HepG2 (cell line): ENCODE measurements around the gene GCNT3. TPM values are rescaled to one million over a fixed set of nuclear protein-coding genes. Genes with fewer than 3 reads are reported as not detected.

Experiments used
- ATAC-seq: fragments of 200-7000 bp; cut with Tn5 transposase; 3 replicates; pipeline ENCODE4 v1.9.1; 2020; ENCODE audit warnings: mild to moderate bottlenecking, moderate library complexity
- BruUV-seq: library from RNA; stranded (reverse); fragments of 400-500 nt; replicated peaks from 2 replicates; lab custom pipeline; 2021; lab: Mats Ljungman, UMichigan
- CTCF ChIA-PET: fragments of 300-600 bp; formaldehyde crosslinking; extraction: SDS; loops from one replicate; lab custom pipeline; 2021; ENCODE audit warnings: low total read pairs, inconsistent platforms, low intra/inter-chr PET ratio; lab: Yijun Ruan, JAX
- POLR2A ChIA-PET: fragments of 350-600 bp; sonication (Branson Sonifier 250); formaldehyde crosslinking; loops from one replicate; lab custom pipeline; 2020; ENCODE audit warnings: antibody characterized with exemption, inconsistent platforms; lab: Yijun Ruan, JAX
- DNase-seq: peaks from one replicate; pipeline ENCODE4 v3.0.0-alpha.2; 2015; ENCODE audit warnings: low spot score
- FAIRE-seq: peaks from 3 replicates; lab custom pipeline; 2011; peaks lifted over from hg19 to GRCh38; lab: Jason Lieb, UNC
- H2AFZ ChIP-seq: one replicate; pipeline ENCODE4 v1.6.1; 2011; ENCODE audit warnings: low read length, inconsistent platforms
- H3K27ac ChIP-seq: fragments of 300-600 bp; 3 replicates; pipeline ENCODE4 v1.8.0; 2011; ENCODE audit warnings: mixed run types, mild to moderate bottlenecking, mixed read lengths, low read length, inconsistent platforms; ENCODE audit not compliant: insufficient read depth; ENCODE audit errors: extremely low read length
- H3K27me3 ChIP-seq, 2 experiments: fragments of 200-600 bp in 1 of 2; 2 replicates in 1 of 2; 3 replicates in 1 of 2; pipeline versions ENCODE4 v1.6.0 to v1.8.0; 2011; ENCODE audit warnings: low read length in 2 of 2, mild to moderate bottlenecking in 2 of 2, moderate library complexity in 2 of 2, inconsistent platforms in 1 of 2; ENCODE audit not compliant: insufficient read depth in 2 of 2, control insufficient read depth in 1 of 2
- H3K36me3 ChIP-seq, 2 experiments: fragments of 200-600 bp in 1 of 2; replicated peaks in 1 of 2; 2 replicates in 1 of 2; 3 replicates in 1 of 2; pipeline versions ENCODE4 v1.5.1 to v1.8.0; 2011; ENCODE audit warnings: low read length in 2 of 2, inconsistent platforms in 1 of 2; ENCODE audit not compliant: insufficient read depth in 2 of 2, control insufficient read depth in 1 of 2
- H3K4me1 ChIP-seq: 2 replicates; pipeline ENCODE4 v1.5.1; 2012; ENCODE audit warnings: low read length, inconsistent platforms; ENCODE audit not compliant: insufficient read depth
- H3K4me2 ChIP-seq: 2 replicates; pipeline ENCODE4 v1.6.0; 2011; ENCODE audit warnings: low read depth, low read length, inconsistent platforms
- H3K4me3 ChIP-seq, 3 experiments: fragments of 200-600 bp in 1 of 3; sonication (generic), shearing (Covaris generic) in 1 of 3; replicated peaks in 1 of 3; 2 replicates each; pipeline ENCODE4 v1.5.1; 2011 to 2016; ENCODE audit warnings: low read length in 3 of 3, inconsistent platforms in 2 of 3, low read depth in 2 of 3, mild to moderate bottlenecking in 2 of 3, control low read depth in 1 of 3, mixed read lengths in 1 of 3; ENCODE audit not compliant: insufficient read depth in 1 of 3
- H3K79me2 ChIP-seq: one replicate; pipeline ENCODE4 v1.6.1; 2011; ENCODE audit warnings: low read length, inconsistent platforms; ENCODE audit not compliant: insufficient read depth
- H3K9ac ChIP-seq: 2 replicates; pipeline ENCODE4 v1.6.0; 2011; ENCODE audit warnings: mild to moderate bottlenecking, low read depth, low read length, inconsistent platforms; ENCODE audit not compliant: insufficient read depth
- H3K9me3 ChIP-seq: 2 replicates; pipeline ENCODE4 v1.5.1; 2012; ENCODE audit warnings: mild to moderate bottlenecking, low read length
- H4K20me1 ChIP-seq: 2 replicates; pipeline ENCODE4 v1.6.0; 2011; ENCODE audit warnings: inconsistent platforms, mild to moderate bottlenecking, low read length, moderate library complexity; ENCODE audit not compliant: insufficient read depth
- HNRNPUL1 ChIP-seq: fragments of 200-400 bp; formaldehyde crosslinking; IDR thresholded peaks from 2 replicates; pipeline ENCODE4 v1.6.1; 2017; ENCODE audit warnings: low read depth, mild to moderate bottlenecking, low read length, moderate library complexity
- JUNB ChIP-seq: sonication (generic); formaldehyde crosslinking; IDR thresholded peaks from 2 replicates; pipeline ENCODE4 v1.8.0; 2022; ENCODE audit warnings: missing genetic modification reagents, mild to moderate bottlenecking, borderline replicate concordance
- NFAT5 ChIP-seq: sonication (generic); formaldehyde crosslinking; IDR thresholded peaks from 2 replicates; pipeline ENCODE4 v1.4.0; 2020; ENCODE audit warnings: missing genetic modification reagents
- PBX2 ChIP-seq: IDR thresholded peaks from 2 replicates; pipeline ENCODE4 v1.6.1; 2016; ENCODE audit warnings: control low read depth
- PRMT3 ChIP-seq: sonication (generic); formaldehyde crosslinking; IDR thresholded peaks from 2 replicates; pipeline ENCODE4 v1.8.1; 2022; ENCODE audit warnings: low read depth, mild to moderate bottlenecking, moderate library complexity, missing genetic modification reagents, borderline replicate concordance
- ZFP1 ChIP-seq: IDR thresholded peaks from 2 replicates; pipeline ENCODE4 v1.6.1; 2016
- ZNF589 ChIP-seq: sonication (generic); formaldehyde crosslinking; conservative IDR thresholded peaks from 2 replicates; pipeline ENCODE4 v1.8.0; 2022; ENCODE audit warnings: mild to moderate bottlenecking, moderate library complexity, missing genetic modification reagents
- ZNF598 ChIP-seq: sonication (generic); formaldehyde crosslinking; IDR thresholded peaks from 2 replicates; pipeline ENCODE4 v1.5.1; 2020; ENCODE audit warnings: mild to moderate bottlenecking, missing genetic modification reagents, borderline replicate concordance
- WGBS: methylation state at CpG from one replicate; pipeline ENCODE4 v1.1.6; 2017; ENCODE audit warnings: low lambda C conversion rate; 5-methylcytosine and 5-hydroxymethylcytosine counted together
- in situ Hi-C: cut with HindIII; loops from 2 replicates; pipeline ENCODE4 v1.10.0; 2017; ENCODE audit warnings: low pct_unique_long_range_greater_than_20kb; ENCODE audit not compliant: extremely low pct_ligation_motif_present
- intact Hi-C: fragments of 100-400 bp; cut with micrococcal nuclease; formaldehyde crosslinking; loops from one replicate; pipeline ENCODE4 v1.10.0; 2022; ENCODE audit not compliant: unreplicated experiment
- polyA plus RNA-seq, 8 experiments: library from polyadenylated mRNA; depleted of rRNA in 3 of 8; stranded (reverse) in 7 of 8; unstranded in 1 of 8; fragments of >200 nt; fragmentation: Illumina TruSeq in 4 of 8; extraction: Trizol in 4 of 8; gene quantifications; 2 replicates each; pipeline versions ENCODE4 v1.2.1 to v1.2.3, GENCODE V29; 2011 to 2016; ENCODE audit warnings: low read depth in 4 of 8, missing spikeins in 1 of 8, mixed read lengths in 1 of 8; ENCODE audit not compliant: insufficient read depth in 1 of 8
- total RNA-seq, 5 experiments: library from RNA; depleted of rRNA; stranded (reverse); fragments of >200 nt; fragmentation: Illumina TruSeq; extraction: Trizol; gene quantifications; 2 replicates each; pipeline ENCODE4 v1.2.3, GENCODE V29; 2016; ENCODE audit warnings: low read depth in 1 of 5

Gene GCNT3
- total and polyA plus RNA-seq, 2 of the 13 experiments (the other 11 are each of a cell fraction or from before 2014, with no cell fraction given) = 6.8 to 9.8 TPM

GRCh38 chr15:59642351-59642750 lies 30.8 kb downstream of the GCNT3 start:
- DNase-seq = no peak
- BruUV-seq = no TSS peak
- Histone ChIP-seq H4K20me1 (no peaks in the 10 kb centered on the region; the same call in 1 of the 2 replicates), H3K4me2 (no peak overlapping the region), H3K4me3 (no peak overlapping the region), H3K4me1 (no peaks in the 10 kb centered on the region), H3K9ac (no peak overlapping the region), H3K27me3 (no peaks in the 10 kb centered on the region), H3K79me2 (no peaks in the 10 kb centered on the region), H3K9me3 (no peaks in the 10 kb centered on the region), H3K36me3 (peaks cover 3 to 38% of the 10 kb centered on the region in 2 experiments), H2AFZ (no peak overlapping the region), H3K27ac (no peak overlapping the region)
- no peak for TF ChIP-seq JUNB (CRISPR knock-in tag)
- TF ChIP-seq ZNF589 (CRISPR knock-in tag) = no peak
- TF ChIP-seq ZFP1 (CRISPR knock-in tag) = no peak
- TF ChIP-seq PRMT3 (CRISPR knock-in tag) = no peak
- no peak for TF ChIP-seq HNRNPUL1
- ChIA-PET POLR2A (no interaction called here), CTCF (no interaction called here)
- ATAC-seq = no peak
- FAIRE-seq = no peak
- 98% methylated on average over 2 of the region's 2 CpGs for WGBS
- in situ Hi-C loops = no loop called here
- intact Hi-C loops = no loop called here

- no TSS peak for BruUV-seq
- no peaks in the 10 kb centered on the region for H3K79me2 ChIP-seq
- POLR2A ChIA-PET = no interaction called here
- H3K27ac ChIP-seq = no peak overlapping the region
- no peaks in the 10 kb centered on the region; the same call in 1 of the 2 replicates for H4K20me1 ChIP-seq
- H3K36me3 ChIP-seq = peaks cover 3 to 43% of the 10 kb centered on the region in 2 experiments; a peak in 3 of 5 replicates
- H3K9me3 ChIP-seq = no peaks in the 10 kb centered on the region
- CTCF ChIA-PET = no interaction called here
- FAIRE-seq = no peak
- no peaks in the 10 kb centered on the region for H3K4me1 ChIP-seq
- no peak overlapping the region for H3K4me2 ChIP-seq
- no peak overlapping the region for H3K9ac ChIP-seq
- TF ChIP-seq PBX2 (no peak), ZNF598 (no peak), NFAT5 (CRISPR knock-in tag) (no peak)
- no peak overlapping the region for H2AFZ ChIP-seq
- no peak for DNase-seq
- H3K27me3 ChIP-seq = no peaks in the 10 kb centered on the region
- in situ Hi-C loops (no loop called here), intact Hi-C loops (no loop called here)
- 95% methylated on average over 4 of the region's 4 CpGs for WGBS
- no peak for ATAC-seq
- H3K4me3 ChIP-seq = no peak overlapping the region
These were observed 33.2 kb downstream of the GCNT3 start for GRCh38 chr15:59644756-59645155.
